Measurements from ENCODE around the gene SLC27A2.

Gene SLC27A2

DNA sequence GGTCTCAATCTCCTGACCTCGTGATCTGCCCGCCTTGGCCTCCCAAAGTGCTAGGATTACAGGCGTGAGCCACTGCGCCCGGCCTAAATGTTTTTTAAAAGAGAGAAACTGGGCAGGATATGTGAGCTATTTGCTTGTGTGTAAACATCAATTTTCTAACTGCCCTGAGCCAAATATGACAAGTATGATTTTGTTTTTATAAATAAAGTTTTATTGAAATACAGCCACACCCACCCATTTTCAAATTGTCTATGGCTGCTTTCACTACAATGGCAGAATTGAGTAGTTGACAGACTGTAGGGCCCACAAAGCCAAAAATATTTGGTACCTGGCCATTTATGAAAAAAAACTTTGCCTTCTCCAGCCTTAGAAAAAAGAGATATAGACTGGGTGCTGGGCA, 99.4 kb downstream of the SLC27A2 start:
- no peak for DNase-seq
